Measurements from ENCODE around the gene CROCC2.

DNA sequence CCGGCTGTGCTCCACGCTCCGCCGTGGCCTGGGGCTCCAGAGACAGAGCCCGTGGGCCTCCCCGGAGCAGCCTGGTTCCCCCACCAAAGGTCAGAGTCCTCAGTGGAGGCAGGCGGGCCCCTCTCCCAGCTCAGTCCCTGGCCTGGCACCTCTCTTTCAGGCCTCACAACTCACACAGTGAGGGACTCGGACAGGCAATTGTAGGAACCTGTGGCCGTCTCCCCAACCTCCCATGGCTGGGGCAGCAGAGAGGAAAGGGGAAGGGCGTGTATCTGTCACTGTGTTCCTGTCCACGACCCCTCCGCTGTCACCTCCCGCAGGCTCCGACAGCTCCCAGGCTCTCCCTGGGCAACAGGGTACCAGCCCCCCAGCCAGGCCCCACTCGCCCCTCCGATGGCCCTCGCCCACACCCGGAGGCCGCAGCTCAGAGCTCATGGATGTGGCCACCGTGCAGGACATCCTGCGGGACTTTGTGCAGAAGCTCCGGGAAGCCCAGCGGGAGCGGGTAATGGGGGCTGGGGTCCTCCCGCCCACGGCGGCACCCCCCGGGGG is 59.8 kb downstream of the CROCC2 start:
- no peak for TF ChIP-seq SIN3A (IDR thresholded peaks at IDR 0.05; ENCODE audit: borderline replicate concordance, low read depth, low read length)
- TF ChIP-seq, protein P1, sequence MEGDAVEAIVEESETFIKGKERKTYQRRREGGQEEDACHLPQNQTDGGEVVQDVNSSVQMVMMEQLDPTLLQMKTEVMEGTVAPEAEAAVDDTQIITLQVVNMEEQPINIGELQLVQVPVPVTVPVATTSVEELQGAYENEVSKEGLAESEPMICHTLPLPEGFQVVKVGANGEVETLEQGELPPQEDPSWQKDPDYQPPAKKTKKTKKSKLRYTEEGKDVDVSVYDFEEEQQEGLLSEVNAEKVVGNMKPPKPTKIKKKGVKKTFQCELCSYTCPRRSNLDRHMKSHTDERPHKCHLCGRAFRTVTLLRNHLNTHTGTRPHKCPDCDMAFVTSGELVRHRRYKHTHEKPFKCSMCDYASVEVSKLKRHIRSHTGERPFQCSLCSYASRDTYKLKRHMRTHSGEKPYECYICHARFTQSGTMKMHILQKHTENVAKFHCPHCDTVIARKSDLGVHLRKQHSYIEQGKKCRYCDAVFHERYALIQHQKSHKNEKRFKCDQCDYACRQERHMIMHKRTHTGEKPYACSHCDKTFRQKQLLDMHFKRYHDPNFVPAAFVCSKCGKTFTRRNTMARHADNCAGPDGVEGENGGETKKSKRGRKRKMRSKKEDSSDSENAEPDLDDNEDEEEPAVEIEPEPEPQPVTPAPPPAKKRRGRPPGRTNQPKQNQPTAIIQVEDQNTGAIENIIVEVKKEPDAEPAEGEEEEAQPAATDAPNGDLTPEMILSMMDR (IDR thresholded peaks at IDR 0.05): no peak
- TF ChIP-seq, protein P2, sequence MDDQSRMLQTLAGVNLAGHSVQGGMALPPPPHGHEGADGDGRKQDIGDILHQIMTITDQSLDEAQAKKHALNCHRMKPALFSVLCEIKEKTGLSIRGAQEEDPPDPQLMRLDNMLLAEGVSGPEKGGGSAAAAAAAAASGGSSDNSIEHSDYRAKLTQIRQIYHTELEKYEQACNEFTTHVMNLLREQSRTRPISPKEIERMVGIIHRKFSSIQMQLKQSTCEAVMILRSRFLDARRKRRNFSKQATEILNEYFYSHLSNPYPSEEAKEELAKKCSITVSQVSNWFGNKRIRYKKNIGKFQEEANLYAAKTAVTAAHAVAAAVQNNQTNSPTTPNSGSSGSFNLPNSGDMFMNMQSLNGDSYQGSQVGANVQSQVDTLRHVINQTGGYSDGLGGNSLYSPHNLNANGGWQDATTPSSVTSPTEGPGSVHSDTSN (IDR thresholded peaks at IDR 0.05): no peak
- TF ChIP-seq NRF1 (IDR thresholded peaks at IDR 0.05; ENCODE audit: low read depth, low read length): no peak
- TF ChIP-seq, protein P3, sequence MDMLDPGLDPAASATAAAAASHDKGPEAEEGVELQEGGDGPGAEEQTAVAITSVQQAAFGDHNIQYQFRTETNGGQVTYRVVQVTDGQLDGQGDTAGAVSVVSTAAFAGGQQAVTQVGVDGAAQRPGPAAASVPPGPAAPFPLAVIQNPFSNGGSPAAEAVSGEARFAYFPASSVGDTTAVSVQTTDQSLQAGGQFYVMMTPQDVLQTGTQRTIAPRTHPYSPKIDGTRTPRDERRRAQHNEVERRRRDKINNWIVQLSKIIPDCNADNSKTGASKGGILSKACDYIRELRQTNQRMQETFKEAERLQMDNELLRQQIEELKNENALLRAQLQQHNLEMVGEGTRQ (IDR thresholded peaks at IDR 0.05; ENCODE audit: borderline replicate concordance, low read depth, low read length): no peak
- no peak for TF ChIP-seq NFIC (IDR thresholded peaks at IDR 0.05; ENCODE audit: borderline replicate concordance)
- no peak for TF ChIP-seq RAD21 (IDR thresholded peaks at IDR 0.05; ENCODE audit: low read length)
- no peak for TF ChIP-seq GABPA (IDR thresholded peaks at IDR 0.05; ENCODE audit: low read depth)
- no peak for TF ChIP-seq TEAD4 (IDR thresholded peaks at IDR 0.05; ENCODE audit: borderline replicate concordance, insufficient read depth)
- TF ChIP-seq EZH2phosphoT487 (IDR thresholded peaks at IDR 0.05; ENCODE audit: borderline replicate concordance, low read depth): no peak
- no peak for TF ChIP-seq YY1 (IDR thresholded peaks at IDR 0.05; ENCODE audit: low read depth)
- TF ChIP-seq CHD2 (IDR thresholded peaks at IDR 0.05; ENCODE audit: low read length, partially characterized antibody): no peak
